DMS79 treated with DMSO at 0.1 percent for 48 hours (cell line): ENCODE results near the gene SMPD4.
"Not testable (repeated sequence)": the region's sequence is repeated elsewhere in the genome, so short reads cannot be mapped to it uniquely, and the experiment has no call there.

Experiments used
- DNase-seq: peaks from one replicate; lab custom pipeline; 2025; lab: John Stamatoyannopoulos, UW

SMPD4 gene

DNA sequence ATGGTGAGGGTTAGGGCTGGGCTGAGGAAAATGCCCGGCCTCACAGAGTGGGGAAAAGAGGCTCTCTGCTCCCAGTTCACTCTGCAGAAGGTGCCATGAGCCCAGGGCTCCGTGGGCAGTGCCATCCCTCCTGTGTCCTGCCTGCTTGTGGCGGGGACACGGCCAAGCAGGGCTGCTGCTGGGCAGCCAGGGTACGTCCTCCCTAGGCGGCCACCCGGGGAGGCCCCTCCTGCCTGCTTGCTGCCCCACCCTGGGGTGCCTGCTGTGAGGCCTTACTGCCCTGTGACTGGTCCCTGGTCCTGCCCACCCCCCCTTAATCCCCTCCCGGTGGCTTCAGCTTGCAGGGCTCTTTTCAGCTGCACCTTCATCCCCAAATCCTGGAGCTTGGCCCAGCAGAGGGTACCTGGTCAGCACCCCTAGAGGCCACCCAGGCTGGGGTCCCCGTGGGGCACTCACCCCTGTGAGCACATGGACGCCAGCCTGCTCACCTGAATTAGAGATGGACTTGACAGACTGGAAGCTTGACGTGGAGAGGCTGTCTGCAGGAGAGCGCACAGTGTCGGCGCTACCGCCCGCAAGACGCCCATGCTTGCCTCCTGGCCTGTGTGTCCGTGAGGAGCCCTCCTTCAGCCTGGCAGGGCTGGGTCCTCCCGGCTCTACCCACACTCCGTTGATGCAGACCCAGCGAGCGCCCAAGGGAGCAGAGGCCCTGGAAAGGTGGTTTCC lies 39.6 kb downstream of the SMPD4 start:
- not testable (repeated sequence) for DNase-seq

DNA sequence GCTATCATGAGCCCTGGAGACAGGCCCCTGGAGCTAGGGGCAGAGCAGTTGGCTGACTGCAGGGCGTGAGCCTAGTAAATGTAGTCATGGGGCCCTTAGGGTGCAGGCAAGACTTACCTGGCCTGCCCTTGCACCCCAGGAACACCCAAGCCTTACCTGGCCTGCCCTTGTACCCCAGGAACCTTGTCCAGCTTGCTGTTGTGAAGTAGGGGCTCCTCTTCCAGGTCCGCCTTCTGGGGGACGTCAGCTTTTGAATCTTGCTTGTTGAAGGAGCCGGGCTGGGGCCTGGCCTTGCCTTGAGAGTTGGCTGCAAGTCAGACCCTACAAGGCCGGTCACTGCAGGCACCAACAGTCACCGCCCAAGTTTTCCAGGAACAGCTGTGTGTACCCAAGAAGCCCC lies 40.4 kb downstream of the SMPD4 start:
- not testable (repeated sequence) for DNase-seq

DNA sequence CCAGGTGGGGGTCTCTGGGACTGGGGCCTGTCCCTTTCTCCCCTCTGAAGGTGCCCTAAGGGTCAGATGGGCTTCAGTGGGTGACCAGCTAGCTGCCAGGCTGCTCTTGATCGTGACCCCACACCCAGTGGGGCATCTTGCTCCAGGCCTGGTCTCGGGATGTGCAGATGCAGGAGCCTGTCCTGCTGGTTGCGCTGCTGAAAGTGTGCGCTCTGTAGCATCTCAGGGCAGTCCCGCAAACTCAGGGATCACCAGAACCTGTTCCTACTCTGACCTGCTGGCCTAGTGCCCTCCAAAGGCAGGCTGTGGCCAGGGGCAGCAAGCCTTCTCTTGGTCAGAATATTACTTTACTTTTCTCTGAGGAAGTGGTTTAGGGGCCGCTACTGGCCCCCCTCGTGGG lies 40.9 kb downstream of the SMPD4 start:
- not testable (repeated sequence) for DNase-seq

DNA sequence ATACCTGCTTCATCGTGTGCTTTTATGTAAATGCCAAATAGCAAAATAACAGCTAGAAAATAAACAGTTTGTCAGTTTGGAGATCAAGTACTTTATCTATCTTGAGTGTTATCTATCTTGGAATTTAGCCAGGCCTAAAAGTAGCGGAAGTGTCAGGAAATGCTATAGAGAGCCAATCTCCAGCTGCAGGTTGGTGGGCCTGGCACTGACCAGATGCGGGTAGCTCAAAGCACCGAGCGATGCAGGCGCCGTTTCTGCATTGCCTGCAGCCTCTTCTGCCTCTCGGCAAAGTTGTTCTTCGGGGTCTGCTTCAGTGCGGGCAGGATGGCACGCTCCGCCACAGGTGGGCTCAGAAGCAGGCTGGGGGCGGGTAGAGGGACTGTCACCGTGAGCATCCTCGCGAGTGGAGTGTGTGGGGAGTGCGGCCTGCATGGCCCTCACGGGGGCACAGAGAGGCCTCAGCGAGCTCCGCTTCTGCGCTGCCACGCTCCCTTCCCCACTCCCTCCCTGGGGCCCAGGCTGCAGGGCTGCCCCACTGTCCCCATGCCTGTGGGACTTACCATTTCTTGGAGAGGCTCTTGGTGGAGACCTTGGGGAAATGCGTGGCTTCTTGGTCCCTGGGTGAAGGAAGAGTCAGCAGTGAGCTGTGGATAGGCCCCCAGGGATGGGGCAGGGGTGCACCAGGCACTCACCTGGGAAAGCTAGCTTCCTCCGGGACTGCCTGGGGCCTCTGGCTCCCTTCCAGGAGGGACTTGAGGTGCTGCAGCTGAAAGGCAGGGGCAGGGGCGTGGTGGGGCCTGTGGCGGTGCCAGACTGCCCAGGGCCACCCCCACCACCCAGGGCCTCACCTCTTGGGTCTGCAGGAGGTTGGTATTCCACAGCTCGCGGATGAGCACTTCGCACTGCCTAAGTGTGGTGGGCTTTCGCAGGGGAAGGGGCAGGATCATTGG lies 41.8 kb downstream of the SMPD4 start:
- peak; percentile 49 for DNase-seq

DNA sequence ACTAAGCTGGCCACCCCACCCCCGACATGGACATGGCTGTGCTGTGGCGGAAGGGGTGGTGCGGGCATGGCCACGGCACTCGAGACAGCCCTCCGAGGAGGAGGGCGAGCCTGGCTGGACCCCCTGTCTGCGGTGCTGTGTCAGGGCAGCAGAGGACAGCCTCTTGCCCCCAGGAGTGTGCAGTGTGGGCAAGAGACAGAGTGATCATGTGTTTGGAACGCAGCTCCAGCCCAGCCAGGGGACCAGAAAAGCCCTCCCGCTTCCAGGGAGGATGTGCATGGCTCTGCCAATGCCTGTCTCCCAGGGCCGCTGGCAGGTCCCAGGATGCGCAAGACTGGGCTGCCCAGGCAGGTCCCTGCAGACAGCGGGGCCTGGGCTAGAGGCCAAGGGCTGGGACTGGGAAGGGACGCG lies 42.6 kb downstream of the SMPD4 start:
- DNase-seq, result peak; percentile 49

DNA sequence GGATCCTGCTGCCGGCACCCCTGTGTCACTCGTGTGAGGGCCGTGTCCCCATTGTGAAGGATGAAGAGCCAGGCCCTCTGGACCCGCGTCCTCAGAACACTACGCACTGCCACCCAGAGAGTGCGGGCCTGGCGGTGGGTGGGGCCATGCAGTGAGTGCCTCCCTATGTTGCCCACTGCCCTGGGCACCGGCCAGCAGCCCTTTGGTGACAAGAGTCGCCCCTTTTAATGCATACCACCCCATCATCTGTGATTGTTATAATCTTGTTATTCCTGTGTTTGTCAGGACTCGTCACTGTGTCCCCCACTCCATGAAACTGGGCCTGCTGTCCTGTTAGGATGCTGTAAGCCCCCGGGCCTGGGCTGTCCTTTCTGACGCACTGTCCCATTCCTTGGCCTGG lies 43.1 kb downstream of the SMPD4 start:
- DNase-seq, result not testable (repeated sequence)

DNA sequence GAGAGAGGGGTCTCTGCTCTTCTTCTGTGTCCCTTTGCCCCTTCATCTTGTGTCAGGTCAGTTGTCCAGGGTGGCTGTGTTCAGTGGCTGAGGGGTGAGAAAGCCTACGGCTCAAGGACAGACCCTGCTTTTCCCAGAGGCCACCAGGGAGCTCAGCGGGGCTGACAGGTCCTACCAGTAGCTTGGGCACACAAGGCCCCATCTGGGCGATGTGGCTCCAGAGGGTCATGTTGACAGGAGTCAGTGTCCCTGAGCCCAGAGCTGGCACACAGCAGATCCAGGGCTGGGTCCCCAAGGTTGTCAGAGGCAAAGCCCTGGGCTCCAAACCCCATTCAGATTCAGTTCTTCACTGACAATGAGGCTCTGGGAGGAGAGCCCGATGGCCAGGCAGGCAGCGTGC lies 44.3 kb downstream of the SMPD4 start:
- not testable (repeated sequence) for DNase-seq

DNA sequence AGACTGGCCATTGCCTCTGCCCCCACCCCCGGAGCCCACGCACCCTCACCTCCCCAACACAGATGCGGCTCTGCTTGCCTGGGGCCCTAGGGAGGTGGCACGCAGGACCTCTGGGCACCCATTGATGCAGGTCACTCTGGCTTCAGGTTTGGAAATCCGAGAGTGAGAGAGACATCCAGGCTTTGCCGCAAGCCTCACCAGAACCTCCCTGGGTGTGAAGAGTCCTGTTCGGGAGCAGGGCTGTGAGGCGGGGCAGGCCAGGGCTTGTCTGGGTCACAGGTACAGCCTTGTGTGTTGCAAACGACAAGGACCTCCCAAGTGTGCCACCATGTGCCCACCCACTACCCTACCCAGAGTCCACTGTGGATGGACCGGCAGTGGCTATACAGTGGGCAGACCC lies 44.9 kb downstream of the SMPD4 start:
- DNase-seq, result not testable (repeated sequence)

DNA sequence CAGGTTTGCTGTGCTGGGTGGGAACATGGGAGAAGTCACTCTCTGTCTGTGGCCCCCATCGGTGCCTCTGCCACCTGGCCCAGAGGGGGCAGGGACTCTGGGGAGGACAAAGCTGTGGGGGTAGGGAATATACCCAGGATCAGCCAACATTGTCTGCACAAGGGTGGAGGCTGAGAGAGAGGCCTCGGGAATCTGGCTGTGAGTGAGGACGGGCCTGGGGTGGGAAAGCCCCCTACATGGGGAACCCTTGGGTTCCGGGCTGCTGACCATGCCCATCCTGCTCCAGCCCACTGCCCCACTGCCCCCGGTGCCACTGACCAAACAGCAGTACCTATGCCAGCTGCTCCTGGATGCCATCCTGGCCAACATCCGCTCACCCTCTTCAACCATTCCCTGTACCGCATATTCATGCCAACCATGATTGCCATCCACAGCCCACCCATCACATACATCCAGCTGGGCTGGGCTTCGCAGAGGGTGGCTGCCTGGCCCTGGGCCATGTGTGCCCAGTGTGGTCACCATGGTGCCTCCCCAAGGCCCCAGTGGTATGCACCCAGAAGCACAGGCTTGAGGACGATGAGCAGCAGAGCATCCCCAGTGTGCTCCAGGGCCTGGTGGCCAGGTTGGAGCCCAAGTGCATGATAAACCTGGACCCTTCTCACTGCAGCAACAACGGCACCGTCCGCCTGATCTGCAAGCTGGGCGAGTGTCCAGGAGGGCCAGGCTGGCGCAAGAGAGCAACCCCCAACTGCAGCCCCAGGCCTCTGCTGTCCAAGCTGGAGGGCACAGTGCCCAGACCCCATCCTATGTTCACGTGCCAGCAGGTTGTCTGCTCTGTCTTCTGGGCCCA lies 45.5 kb downstream of the SMPD4 start:
- DNase-seq, result no peak

DNA sequence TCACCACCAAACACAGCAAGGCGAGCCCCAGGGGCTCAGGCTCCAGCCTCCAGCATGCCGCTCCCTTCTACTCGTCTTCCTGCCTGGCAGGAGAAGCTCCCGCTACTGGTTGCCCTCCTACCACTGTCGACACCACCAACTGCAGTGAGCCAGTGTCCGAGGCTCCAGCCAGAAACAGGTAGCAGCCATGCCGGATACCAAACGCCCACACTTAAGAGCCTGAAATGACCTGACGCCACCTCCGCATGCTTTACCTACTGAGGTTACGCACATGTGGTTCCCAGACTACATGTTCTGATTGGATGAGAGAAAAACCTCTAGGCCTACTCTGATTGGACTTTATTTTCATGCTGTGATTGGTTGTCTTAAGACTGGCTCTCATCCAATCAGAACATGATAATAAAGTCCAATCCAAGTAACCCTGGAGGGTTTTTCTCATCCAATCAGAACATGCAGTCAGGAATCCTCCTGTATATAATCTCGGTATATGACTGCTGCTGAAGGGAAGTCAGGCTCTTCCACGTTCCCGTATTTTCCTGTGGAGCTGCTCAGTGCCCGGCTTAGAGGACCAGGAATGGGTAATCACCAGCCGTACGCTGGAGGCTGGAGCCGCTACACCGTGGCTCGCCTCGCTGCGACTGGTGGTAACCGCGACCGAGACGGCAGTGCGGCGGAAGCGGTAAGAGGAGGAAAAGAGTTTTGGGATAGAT lies 52.1 kb downstream of the SMPD4 start, which contains the start of gene POTEF:
Gene POTEF (minus strand): TSS at position 103 of the 710 bp plus-strand sequence. CDS start 8,707 bp downstream, outside the sequence.
- DNase-seq, result peak; percentile 11

DNA sequence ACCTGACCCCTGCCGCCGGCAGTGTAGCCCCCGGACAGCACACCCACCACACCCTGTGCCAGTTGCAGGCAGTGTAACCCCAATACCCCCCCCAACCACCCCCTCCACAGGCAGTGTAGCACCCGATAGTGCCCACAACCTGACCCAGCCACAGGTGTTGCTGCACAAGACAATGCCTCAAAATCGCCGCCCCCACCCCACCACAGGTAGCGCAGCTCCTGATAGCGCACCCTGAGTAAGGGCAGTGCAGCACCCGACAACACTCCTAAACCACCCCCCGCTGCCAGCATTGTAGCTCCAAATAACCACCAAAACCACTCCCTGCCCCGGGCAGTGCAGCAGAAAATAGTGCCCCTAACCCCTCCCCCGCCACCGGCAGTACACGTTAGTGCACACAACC lies 52.9 kb downstream of the SMPD4 start:
- not testable (repeated sequence) for DNase-seq

DNA sequence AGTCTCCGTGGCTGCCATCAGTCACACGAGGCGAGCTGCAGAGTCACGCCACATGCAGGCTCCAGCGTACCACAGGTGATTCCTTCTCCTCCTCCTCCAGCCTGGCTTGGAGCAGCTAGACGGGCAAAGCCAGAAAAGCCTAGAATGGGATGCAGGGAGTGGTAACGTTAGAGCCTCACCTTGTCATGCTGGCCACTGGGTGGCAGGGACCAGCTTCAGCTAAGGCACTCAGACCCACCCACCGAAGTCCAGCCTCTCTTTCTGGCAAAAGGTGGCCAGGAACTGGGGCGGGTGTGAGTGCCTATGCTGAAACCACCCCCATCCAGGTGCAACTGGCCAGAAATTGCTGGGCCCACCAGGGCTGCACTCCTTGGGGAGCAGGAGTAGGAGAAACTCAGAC lies 53.7 kb downstream of the SMPD4 start:
- DNase-seq, result not testable (repeated sequence)

DNA sequence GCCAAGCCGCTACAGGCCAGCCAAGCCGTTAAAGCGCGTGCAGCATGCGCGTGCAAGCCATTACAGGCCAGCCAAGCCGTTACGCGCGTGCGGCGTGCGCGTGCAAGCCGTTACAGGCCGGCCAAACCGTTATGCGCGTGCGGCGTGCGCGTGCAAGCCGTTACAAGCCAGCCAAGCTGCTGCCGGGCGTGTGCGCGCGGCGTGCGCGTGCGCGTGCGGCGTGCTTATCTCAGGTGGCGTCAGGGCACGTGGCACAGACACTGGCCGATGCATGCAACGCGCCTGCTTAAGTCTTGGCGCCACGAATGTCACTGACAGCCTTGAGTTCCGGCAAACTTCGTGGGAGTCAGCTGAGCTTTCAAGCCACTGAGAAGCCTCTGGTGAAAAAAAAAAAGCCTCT lies 60.5 kb downstream of the SMPD4 start:
- DNase-seq, result not testable (repeated sequence)

DNA sequence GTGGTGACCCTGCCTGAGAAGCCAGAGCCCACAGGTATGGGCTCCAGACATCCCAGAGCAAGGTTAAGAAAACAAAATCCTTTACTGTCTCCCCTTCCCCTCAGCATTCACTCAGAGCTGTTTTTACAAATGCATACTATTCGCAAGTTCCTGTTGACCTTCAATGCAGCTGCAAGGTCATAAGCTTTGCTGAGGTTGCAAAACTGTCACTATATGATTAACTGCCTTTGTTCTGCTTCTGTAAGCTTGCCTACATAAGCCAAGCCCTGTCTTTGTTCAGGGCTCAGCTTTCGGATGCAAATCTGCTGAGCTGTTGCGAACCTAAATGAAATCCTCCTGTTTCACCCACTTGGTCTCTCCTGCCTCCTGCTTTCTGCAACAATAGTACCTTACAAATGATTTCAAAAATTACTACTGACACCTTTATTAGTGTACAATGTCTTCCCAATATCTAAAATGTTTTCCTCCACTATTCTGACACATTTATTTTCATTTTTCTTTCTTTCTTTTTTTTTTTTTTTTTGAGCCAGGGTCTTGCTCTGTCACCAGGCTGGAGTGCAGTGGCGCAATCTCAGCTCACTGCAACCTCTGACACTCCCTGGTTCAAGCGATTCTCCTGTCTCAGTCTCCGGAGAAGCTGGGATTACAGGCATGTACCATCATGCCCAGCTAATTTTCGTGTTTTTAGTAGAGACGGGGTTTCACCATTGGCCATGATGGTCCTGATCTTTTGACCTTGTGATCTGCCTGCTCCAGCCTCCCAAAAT lies 78.6 kb downstream of the SMPD4 start:
- not testable (repeated sequence) for DNase-seq
